Inflammatory macrophage treated with lipopolysaccharide for 1 hour (primary cell): Measurements from ENCODE around the gene SLC5A9.

Experiments
- DNase-seq, 2 donors: peaks; one replicate each; pipeline ENCODE4 v3.0.0-alpha.2; 2020 to 2022

SLC5A9 gene

GRCh38 chr1:48214820-48215219 is 7.7 kb upstream of the SLC5A9 start:
- no peak for DNase-seq

DNA sequence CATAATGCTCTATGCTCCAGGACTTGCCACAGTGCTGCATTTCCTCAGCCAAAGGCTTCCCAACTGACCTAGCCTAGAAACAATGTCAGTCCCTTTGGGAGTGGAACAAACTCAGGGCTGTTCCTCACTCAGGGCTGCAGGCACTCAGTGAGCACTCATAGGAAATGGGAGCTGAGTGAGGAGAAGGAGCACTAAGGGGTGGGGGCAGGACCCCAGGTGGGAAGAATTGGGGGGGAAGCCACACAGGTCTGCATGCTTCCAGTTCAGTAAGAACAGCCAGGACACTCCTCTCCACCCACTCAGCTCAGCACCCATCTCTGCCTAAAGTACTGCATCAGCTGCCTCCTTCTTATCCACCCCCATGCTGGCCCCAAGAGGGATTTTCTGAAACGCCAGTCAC is 7.3 kb upstream of the SLC5A9 start:
- peak in 1 of 2 donors; percentile 28 for DNase-seq

GRCh38 chr1:48215889-48216288 is 6.6 kb upstream of the SLC5A9 start:
- DNase-seq: no peak

DNA sequence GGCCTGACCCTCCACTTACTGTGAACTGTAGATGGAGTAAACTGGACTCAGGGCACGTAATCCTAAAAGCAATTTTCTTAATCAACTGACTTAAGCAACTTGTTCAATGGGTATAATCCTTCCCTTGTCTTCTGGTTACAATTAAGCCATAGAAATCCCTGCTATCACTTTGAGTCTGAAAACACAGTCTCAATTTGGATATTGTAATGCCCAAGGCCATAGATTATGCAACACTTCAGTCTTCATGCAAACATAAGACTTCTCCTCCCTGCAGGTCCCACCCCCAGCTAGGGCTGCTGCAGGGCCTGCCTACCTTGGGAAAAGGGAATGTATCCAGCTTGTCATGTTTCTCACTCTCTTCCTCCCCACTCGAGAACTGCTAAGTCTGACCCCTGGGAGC is 6.2 kb upstream of the SLC5A9 start:
- DNase-seq: no peak

GRCh38 chr1:48216941-48217340 is 5.6 kb upstream of the SLC5A9 start:
- no peak for DNase-seq

- no peak for DNase-seq
Measured at GRCh38 chr1:48217856-48218255, 4.7 kb upstream of the SLC5A9 start.

GRCh38 chr1:48219803-48220202 is 2.7 kb upstream of the SLC5A9 start:
- no peak for DNase-seq

- no peak for DNase-seq
Measured at GRCh38 chr1:48221122-48221521, 1.4 kb upstream of the SLC5A9 start.

DNA sequence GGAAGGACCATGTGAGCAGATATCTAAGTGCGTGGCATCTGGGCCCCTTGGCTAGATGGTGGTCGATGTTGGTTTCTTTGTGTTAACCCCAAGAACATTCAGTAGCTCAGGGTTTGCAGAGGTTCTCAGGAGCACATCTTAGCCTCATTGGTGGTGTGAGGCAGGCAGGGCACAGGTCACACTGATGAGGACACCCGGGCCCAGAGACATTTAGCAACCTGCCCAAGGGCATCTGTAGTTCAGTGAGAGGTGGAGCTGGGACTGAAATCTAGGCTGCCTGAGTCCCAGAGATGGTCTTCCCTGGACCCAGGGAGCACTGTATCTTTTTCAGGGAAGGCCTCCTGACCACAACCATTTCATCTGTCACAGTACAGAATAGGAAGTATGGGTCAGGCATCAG is 859 bp upstream of the SLC5A9 start:
- no peak for DNase-seq

DNA sequence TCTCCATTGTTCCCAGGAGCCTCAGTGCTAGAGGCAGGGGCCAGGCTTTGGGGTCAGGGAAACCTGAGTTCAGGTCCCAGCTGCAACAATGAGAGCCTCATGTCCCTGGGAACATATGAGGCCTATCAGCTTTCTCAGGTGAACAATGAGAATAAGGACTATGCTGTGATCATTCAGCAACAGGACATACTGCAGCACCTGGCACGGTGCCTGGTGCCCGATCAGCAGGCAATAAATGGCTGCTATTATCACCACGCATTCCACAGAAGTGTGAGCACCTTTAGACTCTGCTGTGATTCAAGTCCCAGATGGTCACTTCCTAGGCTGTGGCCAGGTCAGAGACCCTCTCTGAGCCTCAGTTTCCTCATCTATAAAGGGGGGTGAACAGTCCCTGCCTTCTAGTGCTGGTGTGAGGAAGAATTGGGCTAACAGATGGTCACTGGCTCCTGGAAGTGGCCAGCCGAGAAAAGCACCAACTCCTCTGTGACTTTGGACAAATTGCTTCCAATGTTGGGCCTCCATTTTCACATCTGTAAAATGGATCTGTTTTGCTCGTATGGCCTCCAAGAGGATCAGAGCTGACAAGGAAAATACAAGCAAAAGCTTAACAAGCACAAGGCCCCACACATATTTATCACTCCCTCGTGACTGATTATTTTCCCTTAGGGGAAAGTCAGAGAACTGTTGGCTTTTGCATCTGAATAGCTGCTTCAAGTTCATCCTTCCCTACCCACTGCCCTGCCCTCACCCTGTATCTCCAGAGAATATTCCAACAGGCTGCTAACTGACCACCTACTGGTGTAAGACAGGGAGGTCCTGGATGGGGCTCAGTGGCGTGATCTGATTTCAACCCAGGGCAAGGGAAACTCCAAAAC is 1.1 kb downstream of the SLC5A9 start:
- DNase-seq: no peak

DNA sequence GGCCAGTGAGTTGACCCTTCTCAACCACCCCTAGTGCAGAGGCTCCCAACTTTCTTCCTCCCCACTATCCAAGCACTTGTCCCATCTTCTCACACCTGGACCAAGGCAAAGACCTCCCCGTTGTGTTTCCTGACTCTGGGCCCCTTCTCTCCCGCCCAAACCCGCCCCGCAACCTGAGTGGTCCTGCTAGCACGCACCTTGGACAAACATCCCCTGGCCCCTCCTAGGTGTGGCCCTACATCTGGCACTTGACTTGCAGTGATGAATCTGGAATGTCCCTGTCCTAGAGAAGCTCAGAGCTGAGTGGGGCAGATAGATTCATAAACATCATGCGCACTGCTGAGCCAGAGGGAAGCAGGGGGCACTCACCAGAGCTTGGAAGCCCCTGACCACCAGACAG is 2.3 kb downstream of the SLC5A9 start:
- no peak for DNase-seq

DNA sequence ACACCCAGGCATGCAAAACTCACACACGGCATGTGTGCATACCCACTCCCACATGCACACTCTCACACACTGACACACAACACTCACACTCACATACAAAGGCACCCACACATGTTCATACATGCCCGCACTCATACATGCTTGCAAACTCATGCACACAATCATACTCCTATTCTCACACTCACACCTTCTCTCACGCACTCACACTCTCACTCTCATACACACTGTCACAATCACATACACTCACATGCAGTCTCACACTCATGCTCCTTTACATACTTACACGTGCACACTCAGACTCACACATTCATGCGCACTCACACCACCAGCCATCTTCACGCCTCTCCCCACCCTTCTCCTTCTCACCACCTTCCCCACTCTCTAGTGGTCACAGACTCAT is 3.1 kb downstream of the SLC5A9 start:
- no peak for DNase-seq

DNA sequence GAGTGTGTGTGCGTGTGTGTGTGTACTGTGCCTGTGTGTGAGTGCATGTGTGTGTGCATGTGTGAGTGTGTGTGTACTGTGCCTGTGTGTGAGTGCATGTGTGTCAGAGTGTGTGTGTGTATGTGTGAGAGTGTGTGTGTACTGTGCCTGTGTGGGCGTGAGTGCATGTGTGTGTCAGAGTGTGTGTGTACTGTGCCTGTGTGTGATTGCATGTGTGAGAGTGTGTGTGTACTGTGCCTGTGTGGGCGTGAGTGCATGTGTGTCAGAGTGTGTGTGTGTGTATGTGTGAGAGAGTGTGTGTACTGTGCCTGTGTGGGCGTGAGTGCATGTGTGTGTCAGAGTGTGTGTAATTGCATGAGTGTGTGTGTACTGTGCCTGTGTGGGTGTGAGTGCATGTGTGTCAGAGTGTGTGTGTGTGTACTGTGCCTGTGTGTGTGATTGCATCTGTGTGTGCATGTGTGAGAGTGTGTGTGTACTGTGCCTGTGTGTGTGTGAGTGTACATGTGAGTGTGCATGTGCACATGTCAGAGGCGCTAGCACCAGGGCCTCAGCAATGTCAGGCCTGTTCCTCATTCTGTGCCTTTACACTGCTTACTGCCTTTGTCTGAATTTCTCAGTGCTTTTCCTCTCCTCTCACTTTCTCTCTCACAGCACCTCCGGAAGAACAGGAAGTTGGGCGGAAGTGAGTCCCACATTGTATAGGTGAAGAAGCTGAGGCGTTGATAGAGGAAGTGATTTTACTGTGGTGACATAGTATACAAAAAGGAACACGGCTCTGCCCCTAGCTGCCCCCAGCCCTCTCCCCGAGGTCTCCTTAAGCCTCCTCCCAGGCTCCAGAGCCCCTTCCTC is 4.9 kb downstream of the SLC5A9 start:
- peak in 1 of 2 donors; percentile 11 for DNase-seq

DNA sequence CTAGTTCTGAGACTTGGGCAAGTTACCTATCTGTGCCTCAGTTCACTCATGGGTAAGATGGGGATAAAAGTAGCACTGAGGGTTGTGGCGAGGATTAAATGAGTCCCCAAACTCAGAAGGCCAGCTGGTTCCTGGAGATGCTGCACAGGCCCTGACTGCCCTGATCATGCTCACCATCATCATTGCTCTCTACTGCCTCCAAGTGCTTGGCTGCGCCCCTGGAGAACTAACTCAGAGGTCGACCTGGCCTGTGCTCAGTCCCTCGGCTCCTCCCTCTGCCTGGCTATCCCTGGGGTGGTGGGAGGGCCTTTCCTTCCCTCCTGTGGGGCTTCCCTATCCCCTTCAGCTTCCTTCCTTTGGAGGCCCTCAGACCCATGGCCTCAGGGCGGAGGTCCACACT is 5.6 kb downstream of the SLC5A9 start:
- no peak for DNase-seq

- DNase-seq: peak in 1 of 2 donors; percentile 11
Measured at GRCh38 chr1:48229317-48229716, 6.8 kb downstream of the SLC5A9 start.

DNA sequence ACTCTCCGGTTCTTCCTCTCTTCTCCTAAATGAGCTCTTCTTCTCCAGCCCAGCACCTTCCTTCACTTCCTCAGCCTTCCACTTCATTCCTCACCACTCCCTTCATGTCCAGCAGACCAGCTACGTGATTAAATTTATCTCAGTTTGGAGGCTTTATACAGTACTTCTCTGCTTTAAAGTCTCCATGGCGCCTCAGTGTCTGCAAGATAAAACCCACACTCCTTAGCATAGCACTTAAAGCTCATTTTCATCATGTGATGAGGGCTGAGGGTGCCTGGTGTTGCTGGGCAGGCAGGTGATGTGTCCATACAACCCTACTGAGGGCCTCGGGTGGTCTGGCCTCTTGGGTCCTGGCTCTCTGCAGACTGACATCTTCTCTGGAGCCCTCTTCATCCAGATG is 7.7 kb downstream of the SLC5A9 start:
- DNase-seq: no peak

DNA sequence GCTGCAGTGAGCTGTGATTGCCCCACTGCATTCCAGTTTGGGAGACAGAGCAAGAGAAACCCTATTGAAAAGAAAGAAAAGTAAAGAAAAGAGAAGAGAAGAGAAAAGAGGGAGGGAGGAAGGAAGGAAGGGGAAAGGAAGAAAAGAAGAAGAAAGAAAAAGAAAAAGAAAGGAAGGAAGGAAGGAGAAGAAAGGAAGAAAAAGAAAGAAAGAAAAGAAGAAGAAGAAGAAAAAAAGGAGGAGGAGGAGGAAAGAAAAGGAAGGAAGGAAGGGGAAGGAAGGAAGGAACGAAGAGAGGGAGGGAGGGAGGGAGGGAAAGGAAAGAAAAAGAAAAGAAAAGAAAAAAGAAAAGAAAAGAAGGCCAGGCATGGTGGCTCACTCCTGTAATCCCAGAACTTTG is 10.2 kb downstream of the SLC5A9 start:
- DNase-seq: no peak

GRCh38 chr1:48233666-48234485 is 11.4 kb downstream of the SLC5A9 start:
- DNase-seq: no peak

GRCh38 chr1:48235652-48236051 is 13.1 kb downstream of the SLC5A9 start:
- DNase-seq: no peak

- peak in 1 of 2 donors; percentile 49 for DNase-seq
Measured at GRCh38 chr1:48236716-48237470, 14.4 kb downstream of the SLC5A9 start.

DNA sequence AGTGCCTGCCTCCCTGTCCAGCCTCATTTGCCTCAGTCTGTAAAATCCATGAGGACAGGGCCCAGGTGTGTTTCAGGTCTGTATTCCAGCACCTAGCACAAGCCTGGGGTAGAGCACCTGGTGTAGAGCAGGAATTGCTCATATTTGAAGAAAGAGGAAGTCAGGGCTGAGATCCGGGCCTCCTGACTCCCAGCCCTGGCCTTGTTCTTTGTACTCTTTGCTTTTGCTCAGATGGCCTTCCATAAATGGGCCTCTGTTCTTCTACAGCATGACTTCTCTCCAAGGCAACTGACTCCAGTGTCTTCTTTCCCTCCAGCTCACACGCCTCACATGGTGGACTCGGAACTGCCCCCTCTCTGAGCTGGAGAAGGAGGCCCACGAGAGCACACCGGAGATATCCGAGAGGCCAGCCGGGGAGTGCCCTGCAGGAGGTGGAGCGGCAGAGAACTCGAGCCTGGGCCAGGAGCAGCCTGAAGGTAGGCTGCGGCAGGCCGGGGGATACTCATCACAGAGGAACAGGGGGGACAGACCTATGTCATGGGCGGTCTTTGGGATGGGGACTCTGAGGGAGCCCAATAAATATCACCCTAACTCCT is 19.7 kb downstream of the SLC5A9 start:
- DNase-seq: no peak

DNA sequence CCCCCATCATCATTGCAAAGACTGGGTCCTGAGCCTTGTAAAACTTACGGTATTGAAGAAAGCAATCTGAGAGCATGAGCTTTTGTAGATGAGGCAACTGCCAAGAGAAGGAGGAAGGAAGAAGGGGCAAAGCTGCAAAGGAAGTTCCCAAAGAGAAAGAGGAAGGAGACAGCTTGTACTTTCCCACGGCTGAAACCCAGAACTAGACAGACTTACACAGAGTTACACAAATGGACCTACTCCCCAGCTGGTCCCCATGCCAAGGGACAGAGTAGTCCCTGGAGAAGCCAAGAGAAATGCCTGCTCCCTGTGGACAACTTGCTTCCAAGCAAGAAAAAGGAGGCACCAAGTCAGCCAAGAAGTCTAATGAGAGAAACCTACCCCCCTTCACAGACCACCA is 22.6 kb downstream of the SLC5A9 start:
- peak; percentile 83 to 89 for DNase-seq
